Measurements from ENCODE around the gene NT5C2. TPM values are rescaled to one million over a fixed set of nuclear protein-coding genes. Genes with fewer than 3 reads are reported as not detected.

NT5C2 gene
- total RNA-seq, 3 donors from 2014 or later: 84.9 to 105 (median 105) TPM

GRCh38 chr10:103053659-103054581, 139.2 kb downstream of the NT5C2 start:
- intact Hi-C loops (cut with DNase I, micrococcal nuclease): no loop called here
- no peaks in the 10 kb centered on the region for H3K36me3 ChIP-seq (ENCODE audit: low read depth)
- TF ChIP-seq, protein P1, sequence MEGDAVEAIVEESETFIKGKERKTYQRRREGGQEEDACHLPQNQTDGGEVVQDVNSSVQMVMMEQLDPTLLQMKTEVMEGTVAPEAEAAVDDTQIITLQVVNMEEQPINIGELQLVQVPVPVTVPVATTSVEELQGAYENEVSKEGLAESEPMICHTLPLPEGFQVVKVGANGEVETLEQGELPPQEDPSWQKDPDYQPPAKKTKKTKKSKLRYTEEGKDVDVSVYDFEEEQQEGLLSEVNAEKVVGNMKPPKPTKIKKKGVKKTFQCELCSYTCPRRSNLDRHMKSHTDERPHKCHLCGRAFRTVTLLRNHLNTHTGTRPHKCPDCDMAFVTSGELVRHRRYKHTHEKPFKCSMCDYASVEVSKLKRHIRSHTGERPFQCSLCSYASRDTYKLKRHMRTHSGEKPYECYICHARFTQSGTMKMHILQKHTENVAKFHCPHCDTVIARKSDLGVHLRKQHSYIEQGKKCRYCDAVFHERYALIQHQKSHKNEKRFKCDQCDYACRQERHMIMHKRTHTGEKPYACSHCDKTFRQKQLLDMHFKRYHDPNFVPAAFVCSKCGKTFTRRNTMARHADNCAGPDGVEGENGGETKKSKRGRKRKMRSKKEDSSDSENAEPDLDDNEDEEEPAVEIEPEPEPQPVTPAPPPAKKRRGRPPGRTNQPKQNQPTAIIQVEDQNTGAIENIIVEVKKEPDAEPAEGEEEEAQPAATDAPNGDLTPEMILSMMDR (IDR thresholded peaks at IDR 0.05): no peak
- DNase-seq: peak in 2 of 3 donors; percentile 48 to 63
- peak; percentile 91 for ATAC-seq
- H3K4me1 ChIP-seq (ENCODE audit: low read depth): no peaks in the 10 kb centered on the region
- H3K9me3 ChIP-seq: no peaks in the 10 kb centered on the region
- H3K4me3 ChIP-seq: no peak overlapping the region

- DNase-seq: no peak
- H3K4me1 ChIP-seq (ENCODE audit: low read depth): no peaks in the 10 kb centered on the region
- TF ChIP-seq, protein P1 (IDR thresholded peaks at IDR 0.05): no peak
- no peak for ATAC-seq
- H3K9me3 ChIP-seq: no peaks in the 10 kb centered on the region
- intact Hi-C loops (cut with DNase I, micrococcal nuclease): no loop called here
- no peaks in the 10 kb centered on the region for H3K36me3 ChIP-seq (ENCODE audit: low read depth)
- no peak overlapping the region for H3K4me3 ChIP-seq
These were observed 143.8 kb downstream of the NT5C2 start for GRCh38 chr10:103049237-103049636.

DNA sequence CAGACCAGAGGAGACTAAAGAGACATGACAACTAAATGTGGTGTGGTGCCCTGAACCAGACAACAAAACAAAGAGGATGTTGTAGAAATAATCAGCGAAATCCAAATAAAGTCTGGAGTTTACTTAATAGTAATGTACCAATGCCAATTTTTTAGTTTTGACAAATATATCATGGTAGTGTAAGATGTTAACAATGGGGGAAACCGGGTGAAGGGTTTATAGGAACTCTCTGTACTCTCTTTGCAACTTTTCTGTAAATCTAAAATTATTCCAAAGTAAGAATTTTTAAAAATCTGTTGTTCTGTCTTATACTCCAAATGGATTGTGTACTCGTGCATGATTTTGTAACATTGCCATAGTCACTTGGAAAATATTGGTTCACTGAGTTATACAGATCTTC, 145.7 kb downstream of the NT5C2 start:
- ATAC-seq (no peak), DNase-seq (no peak)
- Histone ChIP-seq H3K9me3 (no peaks in the 10 kb centered on the region), H3K4me1 (ENCODE audit: low read depth) (no peaks in the 10 kb centered on the region), H3K4me3 (no peak overlapping the region), H3K36me3 (ENCODE audit: low read depth) (no peaks in the 10 kb centered on the region)
- TF ChIP-seq, protein P1 (IDR thresholded peaks at IDR 0.05): no peak
- intact Hi-C loops (cut with DNase I, micrococcal nuclease): no loop called here

GRCh38 chr10:103045961-103046360, 147.1 kb downstream of the NT5C2 start:
- TF ChIP-seq, protein P1 (IDR thresholded peaks at IDR 0.05): no peak
- no peaks in the 10 kb centered on the region for H3K9me3 ChIP-seq
- DNase-seq (no peak), ATAC-seq (no peak)
- no peaks in the 10 kb centered on the region for H3K4me1 ChIP-seq (ENCODE audit: low read depth)
- intact Hi-C loops (cut with DNase I, micrococcal nuclease): no loop called here
- no peaks in the 10 kb centered on the region for H3K36me3 ChIP-seq (ENCODE audit: low read depth)
- H3K4me3 ChIP-seq: no peak overlapping the region

GRCh38 chr10:103044942-103045489, 148.1 kb downstream of the NT5C2 start:
- TF ChIP-seq, protein P1 (IDR thresholded peaks at IDR 0.05): no peak
- no peak for ATAC-seq
- no peaks in the 10 kb centered on the region for H3K4me1 ChIP-seq (ENCODE audit: low read depth)
- no peak for DNase-seq
- H3K4me3 ChIP-seq: no peak overlapping the region
- no peaks in the 10 kb centered on the region for H3K9me3 ChIP-seq
- no peaks in the 10 kb centered on the region for H3K36me3 ChIP-seq (ENCODE audit: low read depth)
- intact Hi-C loops (cut with DNase I, micrococcal nuclease): no loop called here

All from mucosa of descending colon (tissue), 3 donors.